IPS DF 19.7 (cell line): ENCODE measurements around the gene SCN10A.

Experiments used
- DNase-seq: peaks from one replicate; pipeline ENCODE4 v3.0.0-alpha.2; 2013; ENCODE audit warnings: low read depth, low spot score

SCN10A gene

GRCh38 chr3:38721207-38721772, 94.7 kb downstream of the SCN10A start:
- no peak for DNase-seq

GRCh38 chr3:38720465-38720864, 95.6 kb downstream of the SCN10A start:
- no peak for DNase-seq

GRCh38 chr3:38717355-38718240, 98.4 kb downstream of the SCN10A start:
- no peak for DNase-seq

GRCh38 chr3:38713121-38713520, 102.9 kb downstream of the SCN10A start:
- no peak for DNase-seq

- DNase-seq: no peak
Measured at GRCh38 chr3:38711321-38711720, 104.7 kb downstream of the SCN10A start.

- DNase-seq: no peak
Measured at GRCh38 chr3:38707730-38708129, 108.3 kb downstream of the SCN10A start.

- no peak for DNase-seq
Measured at GRCh38 chr3:38706961-38707360, 109.1 kb downstream of the SCN10A start.

- no peak for DNase-seq
Measured at GRCh38 chr3:38702231-38702630, 113.8 kb downstream of the SCN10A start.

GRCh38 chr3:38698760-38699159, 117.3 kb downstream of the SCN10A start:
- no peak for DNase-seq

- DNase-seq: no peak
Measured at GRCh38 chr3:38698061-38698460, 118.0 kb downstream of the SCN10A start.

GRCh38 chr3:38696034-38696433, 120.0 kb downstream of the SCN10A start:
- DNase-seq: no peak

GRCh38 chr3:38690185-38690584, 125.8 kb downstream of the SCN10A start:
- no peak for DNase-seq

- DNase-seq: no peak
Measured at GRCh38 chr3:38689774-38690173, 126.2 kb downstream of the SCN10A start.

- no peak for DNase-seq
Measured at GRCh38 chr3:38689346-38689745, 126.7 kb downstream of the SCN10A start.

GRCh38 chr3:38687321-38687720, 128.7 kb downstream of the SCN10A start:
- no peak for DNase-seq

GRCh38 chr3:38684546-38684945, 131.5 kb downstream of the SCN10A start:
- DNase-seq: no peak

- no peak for DNase-seq
Measured at GRCh38 chr3:38669668-38670067, 146.3 kb downstream of the SCN10A start.

- DNase-seq: peak; percentile 72
Measured at GRCh38 chr3:38662544-38662943, 153.5 kb downstream of the SCN10A start.

GRCh38 chr3:38658841-38659240, 157.2 kb downstream of the SCN10A start:
- no peak for DNase-seq

GRCh38 chr3:38657369-38657768, 158.6 kb downstream of the SCN10A start:
- DNase-seq: no peak

- peak; percentile 40 for DNase-seq
Measured at GRCh38 chr3:38655708-38656300, 160.2 kb downstream of the SCN10A start.

- no peak for DNase-seq
Measured at GRCh38 chr3:38653685-38654537, 162.1 kb downstream of the SCN10A start.
